Astrocyte (in vitro differentiated cells and primary cell): ENCODE measurements around the gene TRDN. TPM values are rescaled to one million over a fixed set of nuclear protein-coding genes. Genes with fewer than 3 reads are reported as not detected.

Experiments
- DNase-seq: peaks from one replicate; pipeline ENCODE4 v3.0.0-alpha.2; 2010; ENCODE audit warnings: low read depth
- FAIRE-seq: peaks from 2 replicates; lab custom pipeline; 2011; peaks lifted over from hg19 to GRCh38; lab: Jason Lieb, UNC
- H2AFZ ChIP-seq: 2 replicates; pipeline ENCODE4 v1.6.0; 2012; ENCODE audit warnings: low read depth, low read length, inconsistent platforms
- H3K27ac ChIP-seq: 2 replicates; pipeline ENCODE4 v1.5.1; 2011; ENCODE audit warnings: low read depth, low read length, inconsistent platforms
- H3K27me3 ChIP-seq: 2 replicates; pipeline ENCODE4 v1.6.0; 2011; ENCODE audit warnings: low read length, inconsistent platforms; ENCODE audit not compliant: insufficient read depth
- H3K36me3 ChIP-seq: 2 replicates; pipeline ENCODE4 v1.5.1; 2011; ENCODE audit warnings: low read length, inconsistent platforms; ENCODE audit not compliant: insufficient read depth
- H3K4me1 ChIP-seq: 2 replicates; pipeline ENCODE4 v1.5.1; 2011; ENCODE audit warnings: low read length, inconsistent platforms; ENCODE audit not compliant: insufficient read depth
- H3K4me2 ChIP-seq: 2 replicates; pipeline ENCODE4 v1.6.0; 2012; ENCODE audit warnings: low read length, inconsistent platforms
- H3K4me3 ChIP-seq: 2 replicates; pipeline ENCODE4 v1.5.1; 2011; ENCODE audit warnings: low read depth, mild to moderate bottlenecking, low read length, inconsistent platforms; ENCODE audit not compliant: insufficient read depth
- H3K79me2 ChIP-seq: 2 replicates; pipeline ENCODE4 v1.6.0; 2012; ENCODE audit warnings: mild to moderate bottlenecking, low read length, inconsistent platforms; ENCODE audit not compliant: insufficient read depth
- H3K9ac ChIP-seq: 2 replicates; pipeline ENCODE4 v1.6.0; 2012; ENCODE audit warnings: mild to moderate bottlenecking, low read length, inconsistent platforms
- H3K9me3 ChIP-seq: 2 replicates; pipeline ENCODE4 v1.5.1; 2012; ENCODE audit warnings: low read depth, mild to moderate bottlenecking, low read length, inconsistent platforms; ENCODE audit not compliant: insufficient read depth
- H4K20me1 ChIP-seq: 2 replicates; pipeline ENCODE4 v1.6.0; 2012; ENCODE audit warnings: low read length, inconsistent platforms; ENCODE audit not compliant: insufficient read depth
- H3K27ac Mint-ChIP-seq: one replicate; pipeline ENCODE4 v1.8.0; 2021; ENCODE audit warnings: mild to moderate bottlenecking, mixed read lengths; ENCODE audit not compliant: unreplicated experiment
- H3K27me3 Mint-ChIP-seq: one replicate; pipeline ENCODE4 v1.8.0; 2021; ENCODE audit warnings: low read depth, mixed read lengths; ENCODE audit not compliant: unreplicated experiment
- H3K36me3 Mint-ChIP-seq: one replicate; pipeline ENCODE4 v1.8.0; 2021; ENCODE audit warnings: low read depth, mixed read lengths; ENCODE audit not compliant: unreplicated experiment
- H3K4me1 Mint-ChIP-seq: one replicate; pipeline ENCODE4 v1.8.0; 2021; ENCODE audit warnings: low read depth, mixed read lengths; ENCODE audit not compliant: unreplicated experiment
- H3K4me3 Mint-ChIP-seq: one replicate; pipeline ENCODE4 v1.8.0; 2021; ENCODE audit warnings: mild to moderate bottlenecking, moderate library complexity, mixed read lengths; ENCODE audit not compliant: unreplicated experiment
- H3K9me3 Mint-ChIP-seq: one replicate; pipeline ENCODE4 v1.8.0; 2021; ENCODE audit warnings: mild to moderate bottlenecking, mixed read lengths; ENCODE audit not compliant: unreplicated experiment
- EZH2 ChIP-seq: IDR thresholded peaks from 2 replicates; pipeline ENCODE4 v1.6.1; 2012; ENCODE audit warnings: mild to moderate bottlenecking, low read length, inconsistent platforms; ENCODE audit not compliant: insufficient read depth
- total RNA-seq: library from RNA; stranded (reverse); gene quantifications from 2 replicates; pipeline ENCODE4 v1.2.1, GENCODE V29; 2021
- TF ChIP-seq, protein P1 (sequence below): IDR thresholded peaks from 2 replicates; pipeline ENCODE4 v1.5.1; 2011; ENCODE audit warnings: low read depth, mild to moderate bottlenecking, inconsistent platforms, low read length, moderate library complexity; ENCODE audit not compliant: insufficient read depth

The TRDN gene
- total RNA-seq, 1 donor from 2014 or later = not detected

DNA sequence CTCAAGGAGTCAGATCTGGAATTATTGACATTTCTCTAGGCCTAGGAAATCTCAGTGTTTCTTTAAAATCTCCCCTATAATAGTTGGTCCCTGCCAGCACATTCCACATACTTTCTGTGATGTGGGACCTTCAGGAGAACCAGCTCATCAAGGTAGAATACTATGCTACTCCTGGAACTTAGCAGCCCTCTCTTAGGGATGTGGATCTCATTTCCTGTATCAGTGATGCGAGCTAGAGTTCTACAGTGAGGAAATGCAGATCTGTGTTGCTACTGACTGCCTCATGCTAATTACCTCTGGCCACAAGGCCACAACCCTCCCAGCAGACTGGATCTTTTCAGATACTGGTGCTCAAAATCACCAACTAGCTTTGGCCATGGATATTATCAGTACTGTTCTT lies 446.9 kb downstream of the TRDN start:
- Histone ChIP-seq H3K9ac (no peak overlapping the region), H3K79me2 (no peaks in the 10 kb centered on the region), H3K36me3 (no peaks in the 10 kb centered on the region), H3K4me1 (no peaks in the 10 kb centered on the region), H3K4me2 (no peak overlapping the region), H4K20me1 (no peaks in the 10 kb centered on the region), H3K4me3 (no peak overlapping the region), H3K27me3 (no peaks in the 10 kb centered on the region), H3K9me3 (no peaks in the 10 kb centered on the region), H3K27ac (no peak overlapping the region), H2AFZ (no peak overlapping the region)
- TF ChIP-seq, protein P1, sequence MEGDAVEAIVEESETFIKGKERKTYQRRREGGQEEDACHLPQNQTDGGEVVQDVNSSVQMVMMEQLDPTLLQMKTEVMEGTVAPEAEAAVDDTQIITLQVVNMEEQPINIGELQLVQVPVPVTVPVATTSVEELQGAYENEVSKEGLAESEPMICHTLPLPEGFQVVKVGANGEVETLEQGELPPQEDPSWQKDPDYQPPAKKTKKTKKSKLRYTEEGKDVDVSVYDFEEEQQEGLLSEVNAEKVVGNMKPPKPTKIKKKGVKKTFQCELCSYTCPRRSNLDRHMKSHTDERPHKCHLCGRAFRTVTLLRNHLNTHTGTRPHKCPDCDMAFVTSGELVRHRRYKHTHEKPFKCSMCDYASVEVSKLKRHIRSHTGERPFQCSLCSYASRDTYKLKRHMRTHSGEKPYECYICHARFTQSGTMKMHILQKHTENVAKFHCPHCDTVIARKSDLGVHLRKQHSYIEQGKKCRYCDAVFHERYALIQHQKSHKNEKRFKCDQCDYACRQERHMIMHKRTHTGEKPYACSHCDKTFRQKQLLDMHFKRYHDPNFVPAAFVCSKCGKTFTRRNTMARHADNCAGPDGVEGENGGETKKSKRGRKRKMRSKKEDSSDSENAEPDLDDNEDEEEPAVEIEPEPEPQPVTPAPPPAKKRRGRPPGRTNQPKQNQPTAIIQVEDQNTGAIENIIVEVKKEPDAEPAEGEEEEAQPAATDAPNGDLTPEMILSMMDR = no peak
- TF ChIP-seq EZH2 = no peak
- no peaks in the 10 kb centered on the region for H3K36me3 Mint-ChIP-seq
- FAIRE-seq (no peak), DNase-seq (no peak)
- peaks cover 2% of the 10 kb centered on the region for H3K9me3 Mint-ChIP-seq
- H3K4me3 Mint-ChIP-seq = no peak overlapping the region
- H3K4me1 Mint-ChIP-seq = no peaks in the 10 kb centered on the region
- H3K27me3 Mint-ChIP-seq = peaks cover 3% of the 10 kb centered on the region
- H3K27ac Mint-ChIP-seq = no peak overlapping the region

DNA sequence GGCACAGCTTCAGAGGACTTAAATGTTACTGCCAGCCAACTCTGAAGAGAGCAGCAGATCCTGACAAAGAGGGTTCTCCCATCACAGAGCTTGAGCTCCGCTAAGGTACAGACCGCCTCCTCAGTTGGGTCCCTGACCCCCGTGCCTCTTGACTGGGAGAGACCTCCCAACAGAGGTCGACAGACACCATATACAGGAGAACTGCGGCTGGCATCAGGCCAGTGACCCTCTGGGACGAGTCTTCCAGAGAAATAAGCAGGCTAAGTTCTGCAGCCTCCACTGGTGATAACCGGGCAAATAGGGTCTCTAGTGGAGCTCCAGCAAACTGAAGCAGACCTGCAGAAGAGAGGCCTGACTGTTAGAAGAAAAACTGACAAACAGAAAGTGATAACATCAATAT lies 453.8 kb downstream of the TRDN start:
- Histone ChIP-seq H3K27ac (no peak overlapping the region), H3K4me2 (no peak overlapping the region), H3K4me1 (no peaks in the 10 kb centered on the region), H3K36me3 (no peaks in the 10 kb centered on the region), H2AFZ (no peak overlapping the region), H3K9me3 (no peaks in the 10 kb centered on the region), H3K79me2 (no peaks in the 10 kb centered on the region), H3K9ac (no peak overlapping the region), H4K20me1 (no peaks in the 10 kb centered on the region), H3K4me3 (no peak overlapping the region), H3K27me3 (no peaks in the 10 kb centered on the region)
- no peaks in the 10 kb centered on the region for H3K36me3 Mint-ChIP-seq
- TF ChIP-seq, protein P1 = no peak
- TF ChIP-seq EZH2 = no peak
- H3K27me3 Mint-ChIP-seq = no peaks in the 10 kb centered on the region
- DNase-seq (no peak), FAIRE-seq (no peak)
- H3K9me3 Mint-ChIP-seq = peaks cover 2% of the 10 kb centered on the region
- H3K4me3 Mint-ChIP-seq = no peak overlapping the region
- no peak overlapping the region for H3K27ac Mint-ChIP-seq
- H3K4me1 Mint-ChIP-seq = no peaks in the 10 kb centered on the region

DNA sequence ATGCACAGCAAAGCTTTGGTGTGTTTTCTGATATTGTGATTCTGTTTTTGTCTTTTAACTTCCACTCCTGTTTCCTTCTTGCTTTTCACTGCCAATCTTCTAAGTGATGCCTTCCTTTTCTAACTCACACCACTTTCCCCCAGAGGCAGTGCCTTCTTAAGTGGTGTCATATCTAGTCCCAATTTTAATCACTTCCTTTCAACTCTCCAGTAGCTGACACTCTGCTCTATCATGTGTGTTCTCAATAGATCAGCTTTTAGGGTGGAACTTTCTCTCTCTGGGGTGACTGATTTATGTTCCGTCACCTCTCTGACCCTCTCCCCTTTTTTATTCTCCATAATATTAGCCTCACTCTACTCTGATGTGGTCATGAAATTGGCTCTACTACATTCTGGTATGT lies 460.0 kb downstream of the TRDN start:
- no peaks in the 10 kb centered on the region for H3K27me3 ChIP-seq
- no peak overlapping the region for H3K27ac ChIP-seq
- Mint-ChIP-seq H3K9me3 (no peaks in the 10 kb centered on the region), H3K4me3 (no peak overlapping the region), H3K36me3 (no peaks in the 10 kb centered on the region), H3K27ac (no peak overlapping the region), H3K4me1 (no peaks in the 10 kb centered on the region), H3K27me3 (no peaks in the 10 kb centered on the region)
- no peak for FAIRE-seq
- no peaks in the 10 kb centered on the region for H3K9me3 ChIP-seq
- H3K9ac ChIP-seq = no peak overlapping the region
- H3K4me1 ChIP-seq = no peaks in the 10 kb centered on the region
- no peak overlapping the region for H2AFZ ChIP-seq
- H3K4me3 ChIP-seq = no peak overlapping the region
- TF ChIP-seq, protein P1 = no peak
- no peak for TF ChIP-seq EZH2
- no peaks in the 10 kb centered on the region for H3K79me2 ChIP-seq
- H3K4me2 ChIP-seq = no peak overlapping the region
- DNase-seq = no peak
- no peaks in the 10 kb centered on the region for H3K36me3 ChIP-seq
- no peaks in the 10 kb centered on the region for H4K20me1 ChIP-seq
